HG03139 (cell line): ENCODE measurements around the gene PPM1G.
"Not testable (repeated sequence)": the region's sequence is repeated elsewhere in the genome, so short reads cannot be mapped to it uniquely, and the experiment has no call there.

ENCODE experiments used
- ATAC-seq: cut with Tn5 transposase; IDR thresholded peaks from one replicate; pipeline ENCODE4 v1.9.1; 2021; ENCODE audit not compliant: unreplicated experiment

PPM1G gene, protein sequence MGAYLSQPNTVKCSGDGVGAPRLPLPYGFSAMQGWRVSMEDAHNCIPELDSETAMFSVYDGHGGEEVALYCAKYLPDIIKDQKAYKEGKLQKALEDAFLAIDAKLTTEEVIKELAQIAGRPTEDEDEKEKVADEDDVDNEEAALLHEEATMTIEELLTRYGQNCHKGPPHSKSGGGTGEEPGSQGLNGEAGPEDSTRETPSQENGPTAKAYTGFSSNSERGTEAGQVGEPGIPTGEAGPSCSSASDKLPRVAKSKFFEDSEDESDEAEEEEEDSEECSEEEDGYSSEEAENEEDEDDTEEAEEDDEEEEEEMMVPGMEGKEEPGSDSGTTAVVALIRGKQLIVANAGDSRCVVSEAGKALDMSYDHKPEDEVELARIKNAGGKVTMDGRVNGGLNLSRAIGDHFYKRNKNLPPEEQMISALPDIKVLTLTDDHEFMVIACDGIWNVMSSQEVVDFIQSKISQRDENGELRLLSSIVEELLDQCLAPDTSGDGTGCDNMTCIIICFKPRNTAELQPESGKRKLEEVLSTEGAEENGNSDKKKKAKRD

DNA sequence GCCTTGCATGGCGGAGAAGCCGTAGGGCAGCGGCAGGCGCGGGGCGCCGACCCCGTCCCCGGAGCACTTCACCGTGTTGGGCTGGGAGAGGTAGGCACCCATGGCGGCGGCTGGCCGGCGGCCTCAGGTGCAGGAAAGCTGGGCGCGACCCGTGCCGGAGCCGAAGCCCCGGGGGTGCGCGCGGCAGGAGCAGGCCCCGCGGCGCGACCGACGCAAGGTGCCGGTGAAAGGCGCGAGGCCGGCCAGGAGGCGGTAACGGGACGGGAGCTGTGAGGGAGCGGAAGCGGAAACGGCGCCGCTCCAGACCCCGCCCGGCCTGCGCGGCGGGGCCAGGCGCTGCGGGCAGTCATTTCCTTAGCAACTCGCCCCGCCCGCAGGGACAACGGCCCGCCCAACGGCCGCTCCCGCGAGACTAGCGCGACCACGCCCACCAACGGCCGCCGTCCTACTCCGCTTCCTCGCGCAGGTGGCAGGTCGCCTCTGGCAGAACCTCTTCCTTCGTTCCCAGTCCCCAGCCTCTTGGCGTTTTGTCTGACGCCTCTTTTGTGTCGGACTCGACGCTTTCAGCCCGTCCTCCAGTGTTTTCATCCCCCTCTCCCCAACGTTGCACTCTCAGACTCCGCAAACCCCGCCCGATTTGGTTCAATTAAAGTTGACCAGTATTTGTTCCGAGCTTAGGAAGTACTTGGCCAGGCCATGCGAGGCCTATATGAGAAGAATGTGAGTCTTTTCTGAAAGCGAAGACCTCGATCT, at the start of gene PPM1G:
PPM1G (minus strand) TSS at position 271 of the 753 bp plus-strand sequence; CDS start at position 102, 169 bp downstream.
- ATAC-seq = peak; percentile 89

DNA sequence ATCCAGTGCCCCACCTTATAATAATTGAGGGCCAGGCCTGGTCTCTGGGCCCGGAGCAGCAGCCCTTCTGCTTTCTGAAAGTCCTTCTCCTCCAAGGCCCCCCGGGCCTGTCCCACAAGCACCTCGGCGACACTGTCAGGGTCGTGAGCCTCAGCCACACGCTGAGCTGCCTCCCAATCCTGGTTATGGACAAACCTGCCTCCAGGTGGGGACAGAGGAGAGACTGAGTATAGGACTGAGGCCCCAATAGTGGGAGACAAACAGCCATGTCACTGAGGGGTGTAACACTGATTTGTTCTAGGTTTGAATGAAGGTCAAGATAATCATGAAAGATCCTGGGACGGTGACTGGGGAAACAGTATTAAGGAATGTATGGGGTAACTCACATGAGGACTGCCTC, 44.6 kb upstream of the PPM1G start:
- ATAC-seq = no peak

DNA sequence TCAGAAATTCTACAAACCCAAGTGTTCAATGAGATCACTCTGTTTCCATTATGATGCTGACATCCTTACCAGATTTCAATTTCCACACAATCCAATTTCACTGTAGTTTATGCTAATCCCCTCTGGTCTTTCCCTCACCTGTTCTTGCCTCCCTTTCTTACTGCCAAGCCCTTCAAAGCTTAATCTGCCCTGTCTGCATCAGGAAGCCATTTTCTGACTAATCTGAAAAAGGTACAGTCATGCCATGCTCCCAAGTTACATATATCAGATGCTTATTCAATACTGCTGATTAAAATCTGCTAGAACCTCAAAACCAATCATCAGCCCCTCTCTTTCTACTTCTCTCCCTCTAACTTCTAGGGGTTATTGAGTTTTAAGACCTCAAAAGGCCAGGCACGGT, 41.7 kb upstream of the PPM1G start:
- ATAC-seq = no peak

DNA sequence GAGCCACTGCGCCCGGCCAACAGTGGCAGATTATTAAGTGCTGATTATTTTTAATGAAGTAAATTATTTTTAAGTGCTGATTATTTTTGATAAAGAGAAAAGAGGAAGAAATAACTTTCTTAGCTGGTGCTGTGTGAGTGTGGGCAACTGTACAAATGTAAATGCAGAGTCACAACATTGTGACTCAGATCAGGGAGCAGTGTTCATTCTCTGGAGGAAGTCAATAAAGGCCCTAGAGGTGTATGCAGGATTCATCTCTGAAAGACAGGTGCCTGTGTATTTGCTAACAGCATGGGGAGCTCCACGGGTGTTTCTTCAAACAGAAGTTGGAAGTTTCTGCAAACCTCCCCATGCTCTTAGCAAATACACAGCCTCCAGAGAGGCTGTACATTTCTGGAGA, 39.0 kb upstream of the PPM1G start:
- ATAC-seq = no peak

DNA sequence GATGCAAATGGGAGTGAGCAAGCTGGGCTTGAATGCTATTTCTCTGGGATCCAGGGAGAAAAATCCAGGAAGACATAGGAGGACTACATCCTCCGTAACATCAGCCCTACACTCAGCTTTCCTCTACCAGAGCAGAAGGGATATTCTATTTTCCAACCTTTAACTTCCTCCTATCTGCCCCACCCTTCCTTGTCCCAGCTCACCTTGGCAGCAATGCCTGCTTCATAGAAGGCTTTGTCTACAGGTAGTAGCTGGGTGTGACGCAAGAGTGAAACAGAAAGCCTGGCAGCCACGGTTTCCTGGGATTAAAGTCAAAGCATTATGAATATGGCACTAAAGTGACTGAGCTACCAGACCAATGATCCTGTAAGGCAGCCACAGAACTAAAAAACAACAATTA, 36.7 kb upstream of the PPM1G start:
- no peak for ATAC-seq

DNA sequence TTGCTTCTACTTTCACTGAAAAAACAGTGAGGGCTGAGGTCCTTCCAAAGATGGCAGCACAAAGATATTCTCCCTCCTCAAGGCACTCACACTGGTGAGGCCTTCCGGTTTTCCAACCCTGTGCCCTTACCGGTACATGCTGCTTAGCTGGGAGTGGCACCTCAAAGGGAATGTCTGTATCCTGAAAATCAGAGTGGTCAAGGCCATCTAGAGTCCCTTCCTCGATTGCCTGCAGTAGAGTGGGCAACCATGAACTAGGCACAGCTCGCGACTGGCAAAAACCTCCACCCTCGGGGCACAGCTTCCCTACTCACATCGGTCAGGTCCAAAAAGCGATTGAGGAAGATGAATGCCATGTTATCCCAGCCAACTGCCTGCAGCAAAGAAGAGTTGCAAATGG, 36.2 kb upstream of the PPM1G start:
- ATAC-seq = no peak

DNA sequence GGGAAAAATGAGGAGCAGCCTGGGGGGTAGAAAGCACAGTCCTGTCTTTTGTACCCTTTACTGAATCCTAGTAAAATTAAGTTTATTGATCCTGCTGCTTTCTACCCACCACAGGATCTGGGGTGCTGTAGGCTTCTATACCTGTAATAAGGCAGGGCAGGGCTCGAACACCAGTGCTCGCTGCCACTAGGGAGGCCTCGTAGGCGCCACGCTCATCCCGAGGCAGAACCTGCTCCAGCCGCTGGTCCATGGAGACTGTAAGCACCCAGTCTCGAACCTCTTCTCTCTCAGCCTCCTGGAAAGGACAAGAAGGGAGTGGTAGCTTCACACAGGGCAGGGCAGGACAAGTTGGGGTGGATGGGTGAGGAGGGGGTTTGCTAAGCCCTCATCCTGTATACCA, 35.8 kb upstream of the PPM1G start:
- no peak for ATAC-seq

DNA sequence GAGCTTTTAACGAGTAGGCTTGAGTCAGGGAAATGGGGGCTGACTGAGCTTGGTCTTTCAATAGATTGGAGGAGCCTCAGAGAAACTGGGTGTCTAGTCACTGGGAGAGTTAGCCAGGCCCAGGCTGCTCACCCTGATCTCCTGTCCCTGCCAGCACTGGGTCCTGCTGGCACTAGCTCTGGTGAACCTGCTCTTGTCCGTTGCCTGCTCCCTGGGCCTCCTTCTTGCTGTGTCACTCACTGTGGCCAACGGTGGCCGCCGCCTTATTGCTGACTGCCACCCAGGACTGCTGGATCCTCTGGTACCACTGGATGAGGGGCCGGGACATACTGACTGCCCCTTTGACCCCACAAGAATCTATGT, 33.5 kb upstream of the PPM1G start:
- no peak for ATAC-seq

DNA sequence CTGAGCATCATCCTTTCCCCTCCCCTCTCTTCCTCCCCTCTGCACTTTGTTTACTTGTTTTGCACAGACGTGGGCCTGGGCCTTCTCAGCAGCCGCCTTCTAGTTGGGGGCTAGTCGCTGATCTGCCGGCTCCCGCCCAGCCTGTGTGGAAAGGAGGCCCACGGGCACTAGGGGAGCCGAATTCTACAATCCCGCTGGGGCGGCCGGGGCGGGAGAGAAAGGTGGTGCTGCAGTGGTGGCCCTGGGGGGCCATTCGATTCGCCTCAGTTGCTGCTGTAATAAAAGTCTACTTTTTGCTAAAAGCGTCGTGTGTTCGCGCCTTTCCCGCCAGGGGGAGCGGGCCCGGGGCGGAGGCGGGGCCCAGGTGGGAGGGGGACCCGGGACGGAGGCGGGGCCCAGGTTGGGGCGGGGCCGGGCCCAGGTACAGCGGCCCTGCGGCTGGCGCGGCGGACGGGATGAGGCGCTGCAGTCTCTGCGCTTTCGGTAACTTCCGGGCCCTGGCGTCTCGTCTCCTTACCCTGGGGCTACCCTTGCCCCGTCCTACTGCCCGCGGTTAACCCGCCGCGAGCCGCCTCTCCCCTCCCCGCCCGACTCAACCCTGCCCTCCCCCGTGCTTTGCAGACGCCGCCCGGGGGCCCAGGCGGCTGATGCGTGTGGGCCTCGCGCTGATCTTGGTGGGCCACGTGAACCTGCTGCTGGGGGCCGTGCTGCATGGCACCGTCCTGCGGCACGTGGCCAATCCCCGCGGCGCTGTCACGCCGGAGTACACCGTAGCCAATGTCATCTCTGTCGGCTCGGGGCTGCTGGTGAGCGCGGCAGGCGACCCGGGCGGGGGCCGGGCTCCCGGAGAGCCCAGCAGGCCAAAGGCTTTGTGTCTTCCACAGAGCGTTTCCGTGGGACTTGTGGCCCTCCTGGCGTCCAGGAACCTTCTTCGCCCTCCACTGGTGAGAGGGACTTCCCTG, 32.8 kb upstream of the PPM1G start, which contains the start of gene KRTCAP3:
KRTCAP3 (plus strand) TSS at position 424 of the 962 bp plus-strand sequence; CDS start at position 456, 32 bp downstream.
- no peak for ATAC-seq

DNA sequence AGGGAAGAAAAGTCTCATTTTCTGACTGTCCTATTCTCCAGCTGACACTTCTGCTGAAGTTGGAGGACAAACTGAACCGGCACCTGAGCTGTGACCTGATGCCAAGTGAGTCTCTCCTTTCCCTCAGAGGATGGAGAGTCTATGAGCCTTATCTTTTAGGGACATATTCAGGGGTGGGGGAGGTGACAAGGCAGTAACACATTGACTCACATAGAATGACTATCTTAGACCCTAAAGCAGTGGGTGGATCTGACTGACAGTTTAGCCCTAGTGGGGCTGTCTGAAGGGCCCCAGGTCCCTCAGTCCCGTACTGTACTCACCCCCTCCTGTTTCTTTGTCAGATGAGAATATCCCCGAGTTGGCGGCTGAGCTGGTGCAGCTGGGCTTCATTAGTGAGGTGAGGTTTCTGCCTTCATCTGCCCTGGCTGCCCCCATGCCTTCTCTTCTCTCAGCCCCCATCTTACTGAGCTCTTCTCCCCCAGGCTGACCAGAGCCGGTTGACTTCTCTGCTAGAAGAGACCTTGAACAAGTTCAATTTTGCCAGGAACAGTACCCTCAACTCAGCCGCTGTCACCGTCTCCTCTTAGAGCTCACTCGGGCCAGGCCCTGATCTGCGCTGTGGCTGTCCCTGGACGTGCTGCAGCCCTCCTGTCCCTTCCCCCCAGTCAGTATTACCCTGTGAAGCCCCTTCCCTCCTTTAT, 32.0 kb upstream of the PPM1G start:
- ATAC-seq = no peak

DNA sequence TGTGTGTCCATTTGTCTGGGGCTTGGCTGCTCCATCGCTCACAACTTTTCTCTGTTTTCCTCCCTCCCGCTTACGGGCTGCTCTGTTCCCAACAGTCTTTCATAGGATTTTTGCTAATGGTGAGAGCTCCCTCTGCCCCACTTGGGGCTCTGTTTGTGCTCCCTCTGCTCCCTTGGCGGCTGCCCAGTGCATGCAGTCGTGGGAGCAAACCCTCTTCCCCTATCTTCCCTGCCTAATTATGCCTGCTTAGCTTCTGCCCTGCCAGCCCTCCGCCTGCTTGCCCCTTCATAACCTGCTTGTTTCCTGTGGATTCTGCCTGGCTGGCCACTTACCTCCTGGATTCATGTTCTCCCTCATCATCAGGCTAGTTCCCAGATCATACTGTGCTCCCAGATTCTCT, 26.2 kb upstream of the PPM1G start:
- ATAC-seq = no peak

DNA sequence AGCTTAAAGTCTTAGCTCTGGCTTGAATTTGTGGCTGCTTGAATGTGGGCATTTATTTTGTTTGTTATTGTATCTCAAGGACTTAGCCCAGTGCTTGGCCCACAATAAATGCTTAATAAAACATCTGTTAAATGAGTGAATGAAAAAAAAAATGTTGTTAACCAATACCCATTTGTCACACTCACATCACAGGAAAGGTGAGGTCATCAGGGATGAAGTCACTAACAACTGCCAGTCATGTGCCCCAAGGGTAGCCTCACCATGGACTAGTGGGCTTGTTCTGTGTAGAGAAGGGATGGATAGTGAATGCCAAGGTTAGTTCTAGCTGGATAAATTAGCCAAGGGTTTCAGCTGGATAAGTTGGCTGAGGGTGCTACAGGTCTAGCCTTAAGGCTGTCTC, 22.0 kb upstream of the PPM1G start:
- no peak for ATAC-seq

DNA sequence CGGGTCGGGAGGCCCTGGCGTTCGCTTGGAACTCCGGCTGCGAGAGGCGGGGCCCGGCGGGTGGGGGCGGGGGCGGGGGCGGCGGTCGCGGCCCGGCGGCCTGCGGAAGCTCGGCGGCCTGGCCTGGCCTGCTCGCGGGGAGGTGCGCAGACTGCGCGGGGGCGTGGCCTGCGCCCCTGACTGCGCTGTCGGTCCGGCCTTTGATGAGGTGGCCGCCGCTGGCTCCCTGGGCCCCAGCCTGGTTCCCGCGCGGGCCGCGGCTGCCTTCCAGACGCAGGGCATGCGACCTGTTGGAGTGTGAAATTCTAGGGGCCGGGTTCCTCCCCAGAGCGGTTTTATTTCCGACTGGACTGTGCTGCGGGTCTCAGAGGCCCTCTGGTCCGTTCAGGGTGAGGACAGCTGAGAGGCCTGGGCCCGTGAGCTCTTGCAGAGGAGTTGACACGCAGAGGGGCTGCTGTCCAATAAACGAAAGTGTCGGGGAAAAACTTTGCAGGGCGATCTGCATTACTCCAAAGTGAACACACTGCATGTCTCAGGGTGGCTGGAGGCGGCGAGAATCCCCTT, 19.7 kb upstream of the PPM1G start:
- ATAC-seq = peak; percentile 68

DNA sequence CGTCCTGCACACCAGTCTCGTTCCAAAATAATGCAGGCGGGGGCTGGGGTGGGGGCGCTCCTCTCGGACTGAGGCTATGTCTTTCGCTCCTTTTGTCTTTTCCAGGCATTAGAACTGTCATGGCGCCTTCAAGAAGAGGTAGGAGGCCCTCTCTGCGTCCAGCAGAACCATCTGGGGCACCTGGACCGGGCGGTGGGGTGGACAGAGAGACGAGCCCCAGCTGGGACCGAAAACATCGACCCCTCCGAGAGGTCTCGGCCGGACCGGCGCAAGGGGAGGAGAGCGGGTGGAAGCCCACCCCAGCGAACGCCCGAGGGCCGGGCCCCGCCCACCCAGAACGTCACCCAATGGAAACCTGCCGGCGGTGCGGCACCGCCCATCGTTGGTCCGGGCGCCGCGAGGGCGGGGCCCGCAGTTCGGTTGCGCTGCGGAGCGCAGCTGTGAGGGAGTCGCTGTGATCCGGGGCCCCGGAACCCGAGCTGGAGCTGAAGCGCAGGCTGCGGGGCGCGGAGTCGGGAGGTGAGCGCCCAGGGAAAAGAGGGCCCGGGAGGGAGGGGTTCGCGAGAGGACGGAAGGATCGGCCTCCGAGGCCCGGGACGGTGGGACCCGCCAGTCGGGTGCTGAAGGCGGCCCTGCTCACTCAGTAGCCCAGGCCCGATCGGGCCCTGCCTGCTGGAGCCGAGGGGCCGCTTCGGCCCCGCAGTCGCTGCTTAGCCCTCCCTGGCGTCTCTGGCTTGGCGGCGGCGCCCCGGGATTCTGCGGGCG, 19.0 kb upstream of the PPM1G start, which contains the start of gene NRBP1:
NRBP1 (plus strand) TSS at position 419 of the 765 bp plus-strand sequence. CDS start 4,643 bp downstream, outside the sequence.
- peak; percentile 77 for ATAC-seq

DNA sequence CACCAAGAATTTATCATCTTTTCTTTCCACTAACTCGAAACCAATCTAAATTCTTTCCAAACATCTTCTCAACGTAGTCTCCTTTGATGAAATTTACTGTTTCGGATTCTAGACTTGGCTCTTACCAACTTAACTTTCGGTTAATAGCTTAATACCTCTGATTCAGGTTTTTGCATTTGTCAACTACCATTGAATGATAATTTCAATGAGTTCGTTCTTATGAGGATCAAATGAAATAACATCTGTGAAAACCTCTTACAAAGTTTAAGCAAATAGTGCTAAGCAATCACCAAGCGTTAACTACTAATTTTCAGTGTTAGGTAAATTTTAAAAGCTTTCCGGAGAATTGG, 18.4 kb upstream of the PPM1G start:
- no peak for ATAC-seq

DNA sequence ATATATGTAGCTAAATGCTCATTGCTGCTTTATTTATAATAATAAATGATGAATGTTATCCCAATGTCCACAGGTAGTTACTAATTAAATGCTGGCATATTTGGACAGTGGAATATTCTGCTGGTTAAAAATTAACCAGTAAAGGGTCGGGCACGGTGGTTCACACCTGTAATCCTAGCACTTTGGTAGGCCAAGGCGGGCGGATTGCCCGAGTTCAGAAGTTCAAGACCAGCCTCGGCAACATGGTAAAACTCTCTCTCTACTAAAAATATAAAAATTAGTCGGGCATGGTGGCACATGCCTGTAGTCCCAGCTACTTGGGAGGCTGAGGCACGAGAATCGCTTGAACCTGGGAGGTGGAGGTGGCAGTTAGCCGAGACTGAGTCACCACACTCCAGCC, 15.6 kb upstream of the PPM1G start:
- not testable (repeated sequence) for ATAC-seq

DNA sequence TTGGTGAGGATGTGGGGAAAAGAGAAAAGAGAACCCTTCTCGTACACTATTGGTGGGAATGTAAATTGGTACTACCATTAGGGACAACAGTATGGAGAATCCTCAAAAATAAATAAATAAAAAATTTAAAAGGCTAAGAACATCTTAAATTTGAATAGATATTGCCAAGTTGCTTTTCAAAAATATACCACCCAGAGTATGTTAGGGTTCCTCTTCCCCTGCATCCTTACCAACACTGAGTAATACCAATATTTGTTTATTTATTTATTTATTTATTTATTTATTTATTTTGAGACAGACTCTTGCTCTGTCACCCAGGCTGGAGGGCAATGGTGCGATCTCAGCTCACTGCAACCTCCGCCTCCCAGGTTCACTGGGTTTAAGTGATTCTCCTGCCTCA, 13.6 kb upstream of the PPM1G start:
- no peak for ATAC-seq

DNA sequence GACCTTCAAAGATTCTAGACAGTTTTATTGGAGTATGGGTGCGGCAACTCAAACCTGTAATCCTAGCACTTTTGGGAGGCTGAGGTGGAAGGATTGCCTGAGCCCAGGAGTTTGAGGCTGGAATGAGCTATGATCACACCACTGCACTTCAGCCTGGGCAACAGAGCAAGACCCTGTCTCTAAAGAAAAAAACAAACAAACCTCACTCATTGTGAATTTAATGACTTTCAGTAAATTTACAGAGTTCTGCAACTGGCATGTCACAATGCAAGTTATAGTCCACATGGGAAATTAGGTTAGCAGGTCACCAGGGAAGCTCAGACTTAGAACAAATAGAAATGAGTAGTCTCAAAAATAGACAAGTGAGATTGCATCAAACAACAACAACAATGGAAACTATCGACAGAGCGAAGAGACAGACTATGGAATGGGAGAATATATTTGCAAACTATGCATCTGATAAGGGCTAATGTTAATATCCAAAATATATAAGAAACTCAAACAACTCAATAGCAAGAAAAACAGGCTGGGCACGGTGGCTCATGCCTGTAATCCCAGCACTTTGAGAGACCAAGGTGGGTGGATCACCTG, 12.4 kb upstream of the PPM1G start:
- ATAC-seq = no peak

DNA sequence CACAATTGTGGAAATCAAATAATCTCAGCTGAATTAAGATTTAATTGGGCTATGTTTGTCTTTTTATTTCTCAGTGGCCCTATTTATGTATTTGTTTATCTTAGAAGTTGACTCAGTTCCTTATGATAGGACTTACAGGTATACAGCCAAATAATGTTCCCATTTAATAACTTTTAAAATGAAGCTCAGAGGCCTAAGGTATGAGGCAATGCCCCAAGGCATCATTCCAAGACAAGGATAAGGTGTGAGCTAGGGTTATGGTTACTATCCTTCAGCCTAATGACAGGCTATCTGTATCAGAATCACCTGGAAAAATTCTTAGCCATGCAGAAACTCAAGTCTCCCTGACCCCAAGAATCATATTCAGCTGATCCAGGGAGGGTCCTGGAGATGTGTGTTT, 11.6 kb upstream of the PPM1G start:
- ATAC-seq = no peak
